Lower lobe of right lung (tissue), 2 donors: ENCODE data around the gene PLPP6. TPM values are rescaled to one million over a fixed set of nuclear protein-coding genes. Genes with fewer than 3 reads are reported as not detected.
A peak's percentile ranks its signal among the peaks of the same experiment; 100 is the strongest.
"Not testable (repeated sequence)": the region's sequence is repeated elsewhere in the genome, so short reads cannot be mapped to it uniquely, and the experiment has no call there.

Experiments used
- ATAC-seq, 2 donors: fragments of 200-7000 bp; cut with Tn5 transposase; one replicate each; pipeline ENCODE4 v1.9.1; 2020 to 2022; ENCODE audit warnings: mild to moderate bottlenecking in 2 of 2, moderate library complexity in 2 of 2
- DNase-seq: peaks from one replicate; pipeline ENCODE4 v3.0.0-alpha.2; 2020
- H3K27ac ChIP-seq: fragments of 200-600 bp; one replicate; pipeline ENCODE4 v1.8.0; 2022
- H3K27me3 ChIP-seq: fragments of 200-600 bp; one replicate; pipeline ENCODE4 v1.8.0; 2022; ENCODE audit warnings: low read depth
- H3K36me3 ChIP-seq: fragments of 200-600 bp; one replicate; pipeline ENCODE4 v1.8.0; 2022; ENCODE audit warnings: mild to moderate bottlenecking
- H3K4me1 ChIP-seq: fragments of 200-600 bp; one replicate; pipeline ENCODE4 v1.8.0; 2022
- H3K4me3 ChIP-seq: fragments of 200-600 bp; one replicate; pipeline ENCODE4 v1.8.0; 2022; ENCODE audit warnings: mild to moderate bottlenecking
- H3K9me3 ChIP-seq: fragments of 200-600 bp; one replicate; pipeline ENCODE4 v1.8.0; 2022
- intact Hi-C: fragments of 100-400 bp; cut with DNase I; formaldehyde crosslinking; loops from one replicate; pipeline ENCODE4 v1.11.0; 2022
- total RNA-seq: library from RNA; stranded (reverse); fragmentation: NEBNext Ultra II Directional; extraction: Animal tissue kit (Norgen Biotek cat#: 25700); gene quantifications from one replicate; pipeline ENCODE4 v1.2.1, GENCODE V29; 2021
- TF ChIP-seq, protein P1 (sequence below): fragments of 200-600 bp; IDR thresholded peaks from one replicate; pipeline ENCODE4 v1.8.0; 2022; ENCODE audit warnings: antibody characterized with exemption, mild to moderate bottlenecking
- donor health status: DM: no; HTN: yes; CAD: no; lungs with severe emphysema.

The PLPP6 gene
- total RNA-seq, 1 donor from 2014 or later, result 5.3 TPM

- intact Hi-C loops, result loop anchor here (10.0 kb wide), 1 partner anchor 244 kb away; no protein-coding TSS in a partner anchor
- Histone ChIP-seq H3K36me3 (peaks cover 4% of the 10 kb centered on the region), H3K4me1 (no peaks in the 10 kb centered on the region), H3K27ac (no peak overlapping the region), H3K4me3 (no peak overlapping the region), H3K27me3 (no peaks in the 10 kb centered on the region), H3K9me3 (no peaks in the 10 kb centered on the region)
- ATAC-seq (no peak), DNase-seq (no peak)
- TF ChIP-seq, protein P1, sequence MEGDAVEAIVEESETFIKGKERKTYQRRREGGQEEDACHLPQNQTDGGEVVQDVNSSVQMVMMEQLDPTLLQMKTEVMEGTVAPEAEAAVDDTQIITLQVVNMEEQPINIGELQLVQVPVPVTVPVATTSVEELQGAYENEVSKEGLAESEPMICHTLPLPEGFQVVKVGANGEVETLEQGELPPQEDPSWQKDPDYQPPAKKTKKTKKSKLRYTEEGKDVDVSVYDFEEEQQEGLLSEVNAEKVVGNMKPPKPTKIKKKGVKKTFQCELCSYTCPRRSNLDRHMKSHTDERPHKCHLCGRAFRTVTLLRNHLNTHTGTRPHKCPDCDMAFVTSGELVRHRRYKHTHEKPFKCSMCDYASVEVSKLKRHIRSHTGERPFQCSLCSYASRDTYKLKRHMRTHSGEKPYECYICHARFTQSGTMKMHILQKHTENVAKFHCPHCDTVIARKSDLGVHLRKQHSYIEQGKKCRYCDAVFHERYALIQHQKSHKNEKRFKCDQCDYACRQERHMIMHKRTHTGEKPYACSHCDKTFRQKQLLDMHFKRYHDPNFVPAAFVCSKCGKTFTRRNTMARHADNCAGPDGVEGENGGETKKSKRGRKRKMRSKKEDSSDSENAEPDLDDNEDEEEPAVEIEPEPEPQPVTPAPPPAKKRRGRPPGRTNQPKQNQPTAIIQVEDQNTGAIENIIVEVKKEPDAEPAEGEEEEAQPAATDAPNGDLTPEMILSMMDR, result no peak
Observed at GRCh38 chr9:4638968-4639367, 23.1 kb upstream of the PLPP6 start.

GRCh38 chr9:4639420-4639819 is 22.7 kb upstream of the PLPP6 start:
- Histone ChIP-seq H3K27me3 (no peaks in the 10 kb centered on the region), H3K36me3 (peaks cover 4% of the 10 kb centered on the region), H3K9me3 (no peaks in the 10 kb centered on the region), H3K4me3 (no peak overlapping the region), H3K27ac (no peak overlapping the region), H3K4me1 (no peaks in the 10 kb centered on the region)
- TF ChIP-seq, protein P1, result no peak
- intact Hi-C loops, result loop anchor here (10.0 kb wide), 1 partner anchor 245 kb away; no protein-coding TSS in a partner anchor
- DNase-seq, result no peak
- no peak for ATAC-seq

GRCh38 chr9:4640027-4640426 is 22.1 kb upstream of the PLPP6 start:
- H3K27me3 ChIP-seq, result no peaks in the 10 kb centered on the region
- no peak overlapping the region for H3K27ac ChIP-seq
- H3K9me3 ChIP-seq, result no peaks in the 10 kb centered on the region
- TF ChIP-seq, protein P1, result peak; percentile 51
- no peaks in the 10 kb centered on the region for H3K4me1 ChIP-seq
- ATAC-seq (peak in 1 of 2 donors; percentile 33), DNase-seq (no peak)
- no peak overlapping the region for H3K4me3 ChIP-seq
- intact Hi-C loops, result no loop called here
- H3K36me3 ChIP-seq, result peaks cover 4% of the 10 kb centered on the region

GRCh38 chr9:4642351-4642750 is 19.7 kb upstream of the PLPP6 start:
- Histone ChIP-seq H3K4me3 (no peak overlapping the region), H3K27ac (no peak overlapping the region), H3K4me1 (no peaks in the 10 kb centered on the region), H3K9me3 (no peaks in the 10 kb centered on the region), H3K36me3 (peaks cover 4% of the 10 kb centered on the region), H3K27me3 (no peaks in the 10 kb centered on the region)
- DNase-seq (no peak), ATAC-seq (no peak)
- TF ChIP-seq, protein P1, result no peak
- intact Hi-C loops, result no loop called here

DNA sequence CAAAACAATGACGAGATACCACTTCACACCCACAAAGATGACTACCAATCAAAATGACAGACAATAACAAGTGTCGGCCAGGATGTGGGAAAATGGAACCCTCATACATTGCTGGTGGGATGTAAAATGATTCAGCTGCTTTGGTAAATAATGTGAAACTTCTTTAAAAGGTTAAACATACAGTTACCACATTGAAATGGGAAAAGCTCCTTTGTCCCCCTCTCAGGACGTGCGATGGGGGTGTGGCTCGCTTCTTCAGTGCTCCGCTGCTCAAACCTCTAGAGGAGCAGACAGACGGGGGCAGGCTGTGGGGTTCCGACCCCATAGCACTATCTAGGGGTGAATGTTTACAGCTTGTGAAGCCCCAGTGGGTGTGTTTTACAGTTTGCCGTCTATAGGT is 8.0 kb upstream of the PLPP6 start:
- intact Hi-C loops, result no loop called here
- Histone ChIP-seq H3K27ac (no peak overlapping the region), H3K27me3 (no peaks in the 10 kb centered on the region), H3K9me3 (no peaks in the 10 kb centered on the region), H3K36me3 (no peaks in the 10 kb centered on the region), H3K4me3 (no peak overlapping the region), H3K4me1 (peaks cover 7% of the 10 kb centered on the region)
- ATAC-seq (no peak), DNase-seq (no peak)
- TF ChIP-seq, protein P1, result no peak

GRCh38 chr9:4654538-4654937 is 7.6 kb upstream of the PLPP6 start:
- no peak overlapping the region for H3K27ac ChIP-seq
- H3K36me3 ChIP-seq, result no peaks in the 10 kb centered on the region
- DNase-seq (no peak), ATAC-seq (no peak)
- peaks cover 7% of the 10 kb centered on the region for H3K4me1 ChIP-seq
- TF ChIP-seq, protein P1, result no peak
- H3K4me3 ChIP-seq, result no peak overlapping the region
- no peaks in the 10 kb centered on the region for H3K9me3 ChIP-seq
- H3K27me3 ChIP-seq, result no peaks in the 10 kb centered on the region
- intact Hi-C loops, result no loop called here

DNA sequence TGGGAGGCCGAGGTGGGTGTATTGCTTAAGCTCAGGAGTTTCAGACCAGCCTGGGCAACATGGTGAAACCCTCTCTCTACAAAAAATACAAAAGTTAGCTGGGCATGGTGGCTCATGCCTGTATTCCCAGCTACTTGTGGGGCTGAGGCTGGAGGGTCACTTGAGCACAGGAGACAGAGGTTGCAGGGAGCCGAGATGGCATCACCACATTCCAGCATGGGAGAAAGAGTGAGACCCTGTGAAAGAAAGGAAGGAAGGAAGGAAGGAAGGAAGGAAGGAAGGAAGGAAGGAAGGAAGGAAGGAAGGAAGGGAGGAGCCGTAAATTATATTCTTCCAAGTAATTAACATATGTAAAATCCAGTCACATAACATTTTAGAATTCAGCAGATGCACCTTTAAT is 5.9 kb upstream of the PLPP6 start:
- ATAC-seq, DNase-seq, H3K4me3 ChIP-seq, H3K36me3 ChIP-seq, intact Hi-C loops, H3K9me3 ChIP-seq, H3K27ac ChIP-seq, H3K27me3 ChIP-seq, H3K4me1 ChIP-seq: not testable (repeated sequence)
